GM23248 (cell line): ENCODE results near the gene PAPPA2. TPM values are rescaled to one million over a fixed set of nuclear protein-coding genes. Genes with fewer than 3 reads are reported as not detected.

ENCODE experiments used
- DNase-seq: peaks from one replicate; pipeline ENCODE4 v3.0.0-alpha.2; 2015
- H2AFZ ChIP-seq: fragments of 200-600 bp; sonication (generic); 2 replicates; pipeline ENCODE4 v1.6.1; 2016; ENCODE audit warnings: antibody characterized with exemption
- H3F3A ChIP-seq: fragments of 200-600 bp; sonication (generic); 2 replicates; pipeline ENCODE4 v1.6.1; 2016; ENCODE audit warnings: mild to moderate bottlenecking, antibody characterized with exemption, mixed run types; ENCODE audit not compliant: insufficient read depth
- H3K27ac ChIP-seq: fragments of 200-600 bp; sonication (generic); 2 replicates; pipeline ENCODE4 v1.5.1; 2016; ENCODE audit warnings: mild to moderate bottlenecking
- H3K27me3 ChIP-seq: fragments of 200-600 bp; sonication (generic); replicated peaks from 2 replicates; pipeline ENCODE4 v1.6.1; 2016; ENCODE audit warnings: mild to moderate bottlenecking; ENCODE audit not compliant: insufficient read depth
- H3K36me3 ChIP-seq: fragments of 200-600 bp; sonication (generic); 2 replicates; pipeline ENCODE4 v1.6.1; 2016; ENCODE audit warnings: low read depth, mild to moderate bottlenecking
- H3K4me1 ChIP-seq: fragments of 200-600 bp; sonication (generic); 2 replicates; pipeline ENCODE4 v1.6.1; 2016; ENCODE audit warnings: mild to moderate bottlenecking; ENCODE audit not compliant: insufficient read depth
- H3K4me2 ChIP-seq: fragments of 200-600 bp; sonication (generic); one replicate; pipeline ENCODE4 v1.6.1; 2016; ENCODE audit warnings: mild to moderate bottlenecking; ENCODE audit not compliant: unreplicated experiment
- H3K4me3 ChIP-seq: fragments of 200-600 bp; sonication (generic); 2 replicates; pipeline ENCODE4 v1.5.1; 2016; ENCODE audit warnings: mild to moderate bottlenecking
- H3K79me2 ChIP-seq: fragments of 200-600 bp; sonication (generic); 2 replicates; pipeline ENCODE4 v1.6.1; 2016; ENCODE audit warnings: mild to moderate bottlenecking; ENCODE audit not compliant: insufficient read depth
- H3K9ac ChIP-seq: fragments of 200-600 bp; sonication (generic); 2 replicates; pipeline ENCODE4 v1.6.1; 2016; ENCODE audit warnings: mild to moderate bottlenecking
- H3K9me2 ChIP-seq: fragments of 200-600 bp; sonication (generic); 2 replicates; pipeline ENCODE4 v1.6.1; 2016; ENCODE audit warnings: mixed run types, mild to moderate bottlenecking, moderate library complexity; ENCODE audit not compliant: insufficient read depth
- H3K9me3 ChIP-seq: fragments of 200-600 bp; sonication (generic); one replicate; pipeline ENCODE4 v1.6.1; 2017; ENCODE audit warnings: low read depth
- H4K20me1 ChIP-seq: fragments of 200-600 bp; sonication (generic); 2 replicates; pipeline ENCODE4 v1.6.0; 2016; ENCODE audit not compliant: insufficient read depth
- EZH2 ChIP-seq: fragments of 200-600 bp; sonication (generic); IDR thresholded peaks from 2 replicates; pipeline ENCODE4 v1.6.1; 2018; ENCODE audit warnings: antibody characterized with exemption, mild to moderate bottlenecking; ENCODE audit not compliant: insufficient read depth, poor library complexity, severe bottlenecking
- EZH2phosphoT487 ChIP-seq: fragments of 200-600 bp; sonication (generic); IDR thresholded peaks from 2 replicates; pipeline ENCODE4 v1.6.1; 2018; ENCODE audit warnings: antibody characterized with exemption, moderate library complexity, mild to moderate bottlenecking, low read depth; ENCODE audit not compliant: insufficient read depth
- WGBS, 2 experiments: methylation state at CpG; one replicate each; pipeline ENCODE4 v1.1.6; 2015 to 2017; ENCODE audit warnings: low lambda C conversion rate in 2 of 2, low coverage in 1 of 2; ENCODE audit errors: missing lambda C conversion rate in 2 of 2; 5-methylcytosine and 5-hydroxymethylcytosine counted together
- in situ Hi-C: fragments of 300-500 bp; cut with MboI; formaldehyde crosslinking; loops from 2 replicates; pipeline ENCODE4 v1.15.0; 2020
- polyA plus RNA-seq: library from polyadenylated mRNA; unstranded; fragments of >200 nt; fragmentation: Nextera tagmentation; extraction: Ambion mirVana; gene quantifications from 2 replicates; pipeline ENCODE4 v1.2.1, GENCODE V29; 2016
- total RNA-seq: library from RNA; depleted of rRNA; stranded (reverse); fragments of >200 nt; shearing (Covaris generic); gene quantifications from 2 replicates; pipeline ENCODE4 v1.2.3, GENCODE V29; 2014

The PAPPA2 gene
- total and polyA plus RNA-seq, 2 experiments from 2014 or later: 3.9 to 8.1 TPM

- no peak overlapping the region for H3K27ac ChIP-seq
- WGBS, 2 experiments: 80 to 81% methylated on average over 2 of the region's 2 CpGs
- no peaks in the 10 kb centered on the region for H4K20me1 ChIP-seq
- no peaks in the 10 kb centered on the region for H3K27me3 ChIP-seq
- H3K79me2 ChIP-seq: no peaks in the 10 kb centered on the region
- DNase-seq: no peak
- peaks cover 5% of the 10 kb centered on the region for H3K4me1 ChIP-seq
- H3K9me2 ChIP-seq: no peaks in the 10 kb centered on the region
- no peak overlapping the region for H3K9ac ChIP-seq
- no peaks in the 10 kb centered on the region for H3K9me3 ChIP-seq
- in situ Hi-C loops: no loop called here
- H3F3A ChIP-seq: no peaks in the 10 kb centered on the region
- H3K4me3 ChIP-seq: no peak overlapping the region
- TF ChIP-seq EZH2 (no peak), EZH2phosphoT487 (no peak)
- no peak overlapping the region for H2AFZ ChIP-seq
- H3K36me3 ChIP-seq: no peaks in the 10 kb centered on the region
- no peak overlapping the region for H3K4me2 ChIP-seq
Measured at GRCh38 chr1:176765608-176766007, 302.6 kb downstream of the PAPPA2 start.

- Histone ChIP-seq H3F3A (no peaks in the 10 kb centered on the region), H3K79me2 (no peaks in the 10 kb centered on the region), H3K4me3 (no peak overlapping the region), H3K27me3 (no peaks in the 10 kb centered on the region), H3K9me3 (no peaks in the 10 kb centered on the region), H3K36me3 (no peaks in the 10 kb centered on the region), H3K9me2 (no peaks in the 10 kb centered on the region), H3K4me2 (no peak overlapping the region), H2AFZ (no peak overlapping the region), H3K27ac (no peak overlapping the region), H4K20me1 (no peaks in the 10 kb centered on the region), H3K9ac (no peak overlapping the region), H3K4me1 (peaks cover 5% of the 10 kb centered on the region)
- TF ChIP-seq EZH2: no peak
- TF ChIP-seq EZH2phosphoT487: no peak
- in situ Hi-C loops: no loop called here
- 79 to 88% methylated on average over 1 of the region's 1 CpG for WGBS, 2 experiments
- DNase-seq: no peak
Measured at GRCh38 chr1:176766779-176767178, 303.8 kb downstream of the PAPPA2 start.

GRCh38 chr1:176767714-176768136 is 304.8 kb downstream of the PAPPA2 start:
- H3K9ac ChIP-seq: no peak overlapping the region
- H3K27ac ChIP-seq: no peak overlapping the region
- no peak overlapping the region for H2AFZ ChIP-seq
- DNase-seq: no peak
- TF ChIP-seq EZH2: no peak
- no peak for TF ChIP-seq EZH2phosphoT487
- WGBS, 2 experiments: 14 to 20% methylated on average over 7 of the region's 7 CpGs
- no peak overlapping the region for H3K4me2 ChIP-seq
- H3F3A ChIP-seq: no peaks in the 10 kb centered on the region
- no peaks in the 10 kb centered on the region for H3K9me2 ChIP-seq
- no peaks in the 10 kb centered on the region for H3K79me2 ChIP-seq
- H3K9me3 ChIP-seq: no peaks in the 10 kb centered on the region
- in situ Hi-C loops: no loop called here
- no peaks in the 10 kb centered on the region for H4K20me1 ChIP-seq
- H3K4me1 ChIP-seq: peaks cover 5% of the 10 kb centered on the region
- no peak overlapping the region for H3K4me3 ChIP-seq
- no peaks in the 10 kb centered on the region for H3K27me3 ChIP-seq
- H3K36me3 ChIP-seq: no peaks in the 10 kb centered on the region

GRCh38 chr1:176768532-176768931 is 305.6 kb downstream of the PAPPA2 start:
- H3K9me2 ChIP-seq: no peaks in the 10 kb centered on the region
- no peaks in the 10 kb centered on the region for H3K27me3 ChIP-seq
- no peaks in the 10 kb centered on the region for H4K20me1 ChIP-seq
- no peak overlapping the region for H3K4me2 ChIP-seq
- no peaks in the 10 kb centered on the region for H3F3A ChIP-seq
- H3K4me1 ChIP-seq: peaks cover 5% of the 10 kb centered on the region
- no peaks in the 10 kb centered on the region for H3K79me2 ChIP-seq
- WGBS, 2 experiments: 74% methylated on average over 4 of the region's 4 CpGs
- no peak for TF ChIP-seq EZH2phosphoT487
- no peak for TF ChIP-seq EZH2
- H2AFZ ChIP-seq: no peak overlapping the region
- in situ Hi-C loops: no loop called here
- no peak overlapping the region for H3K27ac ChIP-seq
- H3K36me3 ChIP-seq: no peaks in the 10 kb centered on the region
- no peak for DNase-seq
- no peaks in the 10 kb centered on the region for H3K9me3 ChIP-seq
- no peak overlapping the region for H3K9ac ChIP-seq
- H3K4me3 ChIP-seq: no peak overlapping the region

GRCh38 chr1:176770066-176770465 is 307.1 kb downstream of the PAPPA2 start:
- Histone ChIP-seq H3K9me2 (no peaks in the 10 kb centered on the region), H3K27ac (no peak overlapping the region), H3K27me3 (no peaks in the 10 kb centered on the region), H3K4me3 (no peak overlapping the region), H3K4me2 (peak overlapping the region; percentile 27), H3K9ac (no peak overlapping the region), H3K4me1 (peaks cover 5% of the 10 kb centered on the region), H3K36me3 (no peaks in the 10 kb centered on the region), H3K9me3 (no peaks in the 10 kb centered on the region), H3F3A (no peaks in the 10 kb centered on the region), H4K20me1 (no peaks in the 10 kb centered on the region), H2AFZ (no peak overlapping the region), H3K79me2 (no peaks in the 10 kb centered on the region)
- DNase-seq: peak; percentile 77
- TF ChIP-seq EZH2 (no peak), EZH2phosphoT487 (no peak)
- in situ Hi-C loops: no loop called here
- 51 to 53% methylated on average over 2 of the region's 2 CpGs for WGBS, 2 experiments
